A673 (cell line): ENCODE data around the gene NCOR2. TPM values are rescaled to one million over a fixed set of nuclear protein-coding genes. Genes with fewer than 3 reads are reported as not detected.

Source experiments
- BruUV-seq: library from RNA; stranded (reverse); fragments of 400-500 nt; replicated peaks from 2 replicates; lab custom pipeline; 2021; lab: Mats Ljungman, UMichigan
- CTCF ChIA-PET: fragments of 300-600 bp; sonication (Branson Sonifier 250); formaldehyde crosslinking; loops from one replicate; lab custom pipeline; 2022; ENCODE audit warnings: antibody characterized with exemption; lab: Charles Lee
- POLR2A ChIA-PET: fragments of 300-600 bp; sonication (Branson Sonifier 250); formaldehyde crosslinking; loops from one replicate; lab custom pipeline; 2022; ENCODE audit warnings: antibody characterized with exemption; ENCODE audit not compliant: low non-redundant PET; lab: Charles Lee
- DNase-seq: peaks from one replicate; pipeline ENCODE4 v3.0.0-alpha.2; 2015; ENCODE audit warnings: low spot score
- H3K27ac ChIP-seq: fragments of 200-600 bp; sonication (generic); 2 replicates; pipeline ENCODE4 v1.5.1; 2016; ENCODE audit warnings: mixed run types, low read depth, mild to moderate bottlenecking, mixed read lengths, antibody characterized with exemption, low read length; ENCODE audit not compliant: poor library complexity, severe bottlenecking
- H3K27me3 ChIP-seq: fragments of 200-600 bp; sonication (generic); replicated peaks from 2 replicates; pipeline ENCODE4 v1.6.1; 2017; ENCODE audit warnings: mixed run types, low read depth, mild to moderate bottlenecking, mixed read lengths, antibody characterized with exemption, low read length; ENCODE audit not compliant: insufficient read depth, poor library complexity
- H3K36me3 ChIP-seq: fragments of 200-600 bp; sonication (generic); 2 replicates; pipeline ENCODE4 v1.6.1; 2016; ENCODE audit warnings: mixed run types, mild to moderate bottlenecking, mixed read lengths, antibody characterized with exemption, low read length; ENCODE audit not compliant: insufficient read depth, poor library complexity, severe bottlenecking
- H3K4me1 ChIP-seq: fragments of 200-600 bp; sonication (generic); 2 replicates; pipeline ENCODE4 v1.6.1; 2017; ENCODE audit warnings: mixed run types, mild to moderate bottlenecking, mixed read lengths, antibody characterized with exemption, low read length; ENCODE audit not compliant: insufficient read depth, poor library complexity, severe bottlenecking
- H3K4me3 ChIP-seq: fragments of 200-600 bp; sonication (generic); 2 replicates; pipeline ENCODE4 v1.5.1; 2016; ENCODE audit warnings: low read depth, mixed run types, mild to moderate bottlenecking, mixed read lengths, low read length; ENCODE audit not compliant: poor library complexity, severe bottlenecking
- H3K9me3 ChIP-seq: fragments of 200-600 bp; sonication (generic); 2 replicates; pipeline ENCODE4 v1.6.1; 2016; ENCODE audit warnings: mixed run types, low read depth, mild to moderate bottlenecking, mixed read lengths, antibody characterized with exemption, low read length; ENCODE audit not compliant: poor library complexity, severe bottlenecking
- CTCF ChIP-seq: fragments of 300-800, 200-600 bp; sonication (generic); conservative IDR thresholded peaks from 2 replicates; pipeline ENCODE4 v1.5.1; 2017; ENCODE audit warnings: low read depth, mild to moderate bottlenecking, antibody characterized with exemption, low read length, moderate library complexity, mixed read lengths
- EZH2 ChIP-seq: fragments of 200-600 bp; sonication (generic); IDR thresholded peaks from 2 replicates; pipeline ENCODE4 v1.6.1; 2017; ENCODE audit warnings: borderline replicate concordance, low read depth, mild to moderate bottlenecking, mixed read lengths, antibody characterized with exemption, low read length; ENCODE audit not compliant: poor library complexity, severe bottlenecking
- intact Hi-C: fragments of 100-400 bp; cut with micrococcal nuclease; formaldehyde crosslinking; loops from one replicate; pipeline ENCODE4 v1.10.0; 2022; ENCODE audit not compliant: unreplicated experiment
- total RNA-seq: library from RNA; stranded (reverse); gene quantifications from 2 replicates; pipeline ENCODE4 v1.2.3, GENCODE V29; 2021

Gene NCOR2
- total RNA-seq, 1 experiment from 2014 or later, result 227 TPM

GRCh38 chr12:124520265-124520701 is 47.1 kb downstream of the NCOR2 start:
- Histone ChIP-seq H3K27me3 (no peaks in the 10 kb centered on the region), H3K9me3 (no peaks in the 10 kb centered on the region), H3K36me3 (no peaks in the 10 kb centered on the region), H3K4me1 (peaks cover 43% of the 10 kb centered on the region), H3K4me3 (no peak overlapping the region), H3K27ac (peak overlapping the region; percentile 96)
- TF ChIP-seq CTCF (no peak), EZH2 (no peak)
- ChIA-PET POLR2A (no interaction called here), CTCF (no interaction called here)
- no TSS peak for BruUV-seq
- no peak for DNase-seq
- intact Hi-C loops, result no loop called here

DNA sequence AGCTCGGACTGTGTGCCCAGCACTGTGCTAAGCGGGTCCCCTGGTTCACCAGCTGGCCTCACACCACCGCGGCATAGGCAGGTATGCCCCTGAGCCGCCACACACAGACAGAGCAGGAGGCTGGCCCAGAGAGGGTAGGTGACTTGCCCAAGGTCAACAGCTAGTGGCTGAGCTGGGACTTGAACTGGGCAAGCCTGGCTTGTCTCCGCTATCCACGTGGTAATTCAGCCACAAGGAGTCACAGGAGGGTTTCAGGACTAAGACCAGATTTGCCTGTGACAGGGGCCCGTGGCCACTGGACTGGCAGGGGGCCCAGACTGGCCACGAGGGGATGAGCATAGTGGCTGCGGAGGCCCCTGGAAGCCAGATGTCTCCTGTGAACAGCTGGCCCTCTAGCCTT is 47.7 kb downstream of the NCOR2 start:
- no peak for TF ChIP-seq EZH2
- TF ChIP-seq CTCF, result no peak
- no peak overlapping the region for H3K4me3 ChIP-seq
- ChIA-PET POLR2A (no interaction called here), CTCF (interaction anchor here (0.5 kb wide), 1 partner anchor 73 kb away, joined by 3 read pairs; no protein-coding TSS in a partner anchor)
- peaks cover 43% of the 10 kb centered on the region for H3K4me1 ChIP-seq
- DNase-seq, result no peak
- no peaks in the 10 kb centered on the region for H3K9me3 ChIP-seq
- H3K27me3 ChIP-seq, result no peaks in the 10 kb centered on the region
- no TSS peak for BruUV-seq
- intact Hi-C loops, result no loop called here
- peak overlapping the region; percentile 96 for H3K27ac ChIP-seq
- no peaks in the 10 kb centered on the region for H3K36me3 ChIP-seq

DNA sequence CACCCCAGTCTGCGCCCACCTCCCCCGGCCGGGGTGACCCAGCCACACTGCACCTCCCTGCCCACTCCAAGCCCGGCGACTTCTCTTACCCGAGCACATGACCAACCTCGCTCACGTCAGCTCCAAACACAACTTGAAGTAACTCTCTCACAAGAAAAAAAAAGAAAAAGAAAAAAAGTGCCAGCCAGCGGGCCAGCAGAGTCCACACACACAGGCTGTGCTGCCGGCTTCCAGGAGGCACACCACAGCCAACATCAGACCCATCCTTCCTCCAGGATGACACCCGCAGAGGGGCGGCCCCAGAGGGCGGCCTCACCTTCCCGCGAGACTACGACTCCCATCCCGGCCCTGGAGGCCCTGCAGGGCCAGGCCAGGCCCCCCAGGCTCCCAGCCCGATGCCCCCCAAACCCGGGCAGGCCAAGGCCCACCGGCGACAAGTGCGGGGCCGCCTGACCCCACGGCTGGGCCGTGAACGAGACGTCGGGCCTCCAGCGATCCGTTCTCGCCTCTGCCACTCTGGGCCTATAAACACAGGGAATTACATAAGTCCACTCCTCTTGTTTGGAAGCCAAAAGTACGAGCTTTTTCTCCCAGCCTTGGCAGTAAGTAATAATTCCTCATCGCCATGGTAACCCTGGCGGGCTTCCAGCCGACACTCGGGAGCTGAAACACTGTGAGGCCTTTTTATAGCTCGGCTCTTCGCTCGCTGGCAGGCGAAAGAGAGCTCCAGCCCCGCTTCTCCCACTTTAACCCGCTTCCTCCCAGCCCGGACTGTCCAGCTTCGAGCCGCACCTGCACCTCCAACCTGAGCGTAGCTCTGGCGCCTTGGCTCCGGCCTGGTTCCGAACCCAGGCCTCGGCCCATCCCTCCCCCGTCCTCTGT is 49.1 kb downstream of the NCOR2 start:
- CTCF ChIA-PET, result interaction anchor here (0.9 to 1.2 kb wide), 3 partner anchors 10 to 240 kb away, joined by 3 to 5 read pairs (median 4); no protein-coding TSS in a partner anchor
- peak overlapping the region; percentile 96 for H3K27ac ChIP-seq
- intact Hi-C loops, result no loop called here

More for the DNA sequence above, 49.1 kb downstream of the NCOR2 start:
- Histone ChIP-seq H3K4me3 (peak overlapping the region; percentile 57), H3K36me3 (no peaks in the 10 kb centered on the region), H3K27me3 (no peaks in the 10 kb centered on the region), H3K4me1 (peaks cover 50% of the 10 kb centered on the region), H3K9me3 (no peaks in the 10 kb centered on the region)
- POLR2A ChIA-PET, result no interaction called here
- TF ChIP-seq CTCF (no peak), EZH2 (no peak)
- BruUV-seq, result no TSS peak
- DNase-seq, result peak; percentile 99
